Measurements from ENCODE around the gene FAAH2.
"Not testable (repeated sequence)": the region's sequence is repeated elsewhere in the genome, so short reads cannot be mapped to it uniquely, and the experiment has no call there.

The FAAH2 gene

GRCh38 chrX:57394162-57394561, 107.7 kb downstream of the FAAH2 start:
- not testable (repeated sequence) for DNase-seq

GRCh38 chrX:57403191-57403590, 116.7 kb downstream of the FAAH2 start:
- not testable (repeated sequence) for DNase-seq

DNA sequence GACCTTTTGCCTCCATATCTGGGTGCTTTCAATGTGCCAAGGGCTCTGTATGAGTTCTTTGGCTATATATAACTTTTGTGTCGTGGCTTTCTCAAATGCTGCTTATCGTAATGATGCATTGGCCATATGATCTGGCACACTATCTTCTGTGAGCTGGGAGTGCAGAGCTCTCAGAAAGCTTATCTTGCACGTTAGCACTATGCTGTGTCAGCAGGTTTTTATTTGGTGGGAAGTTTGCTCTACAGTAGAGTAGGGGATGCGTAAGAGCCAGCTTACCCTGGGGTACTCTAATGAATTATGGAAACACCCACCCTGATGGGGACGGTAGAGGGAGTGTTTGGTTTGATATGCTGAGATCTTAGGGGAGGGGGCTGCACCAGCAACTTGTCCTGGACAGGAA, 119.6 kb downstream of the FAAH2 start:
- no peak for DNase-seq

DNA sequence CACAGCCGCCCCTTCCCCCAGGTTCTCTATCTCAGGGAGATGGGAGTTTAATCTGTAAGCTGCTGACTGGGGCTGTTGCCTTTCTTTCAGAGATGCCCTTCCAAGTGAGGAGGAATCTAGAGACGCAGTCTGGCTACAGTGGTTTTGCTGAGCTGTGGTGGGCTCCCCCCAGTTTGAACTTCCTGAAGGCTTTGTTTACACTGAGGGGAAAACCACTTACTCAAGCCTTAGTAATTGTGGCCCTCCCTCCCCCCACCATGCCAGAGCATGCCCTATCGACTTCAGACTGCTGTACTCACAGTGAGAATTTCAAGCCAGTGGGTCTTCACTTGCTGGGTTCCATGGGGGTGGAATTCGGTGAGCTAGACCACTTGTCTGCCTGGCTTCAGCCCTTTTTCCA, 131.3 kb downstream of the FAAH2 start:
- DNase-seq = no peak

DNA sequence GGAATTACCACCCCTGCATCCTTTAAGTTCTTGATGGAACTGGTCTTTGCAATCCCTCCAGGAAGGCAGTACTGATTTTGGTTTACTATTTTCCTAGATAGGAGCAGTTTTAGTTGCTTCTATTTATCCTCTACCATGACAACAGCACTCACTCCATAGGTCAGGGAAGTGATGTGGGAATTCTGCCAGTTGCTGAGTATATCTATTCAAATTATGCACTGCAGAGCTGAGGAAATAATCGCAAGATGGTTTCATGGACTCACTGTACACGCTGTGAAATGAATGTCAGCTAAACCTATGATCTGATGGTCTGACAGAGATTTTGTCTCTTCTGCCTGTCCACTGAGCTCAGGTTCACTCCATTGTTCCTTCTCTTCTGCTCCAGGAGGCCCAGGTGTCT, 135.8 kb downstream of the FAAH2 start:
- no peak for DNase-seq

DNA sequence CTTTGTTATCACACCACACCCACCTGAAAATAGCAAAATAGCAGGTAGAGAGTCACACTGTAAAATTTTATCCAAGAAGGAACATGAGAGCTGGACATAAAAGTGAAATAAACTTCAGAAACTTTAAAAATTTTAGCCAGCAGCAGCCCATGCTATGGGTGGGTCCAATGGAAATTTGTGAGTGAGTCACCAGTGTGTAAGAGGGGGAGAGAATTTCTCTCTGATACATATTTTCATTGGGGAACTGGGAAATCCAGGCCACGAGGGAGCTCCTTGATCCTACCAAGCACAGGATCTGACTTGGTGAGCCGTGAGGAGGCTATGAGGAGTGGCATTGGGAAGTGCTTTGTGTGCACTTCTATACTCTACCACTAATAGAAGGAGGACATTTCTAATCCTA, 136.3 kb downstream of the FAAH2 start:
- no peak for DNase-seq

GRCh38 chrX:57445076-57445475, 158.6 kb downstream of the FAAH2 start:
- DNase-seq = no peak

GRCh38 chrX:57445832-57446231, 159.3 kb downstream of the FAAH2 start:
- no peak for DNase-seq

GRCh38 chrX:57447856-57448255, 161.3 kb downstream of the FAAH2 start:
- no peak for DNase-seq

DNA sequence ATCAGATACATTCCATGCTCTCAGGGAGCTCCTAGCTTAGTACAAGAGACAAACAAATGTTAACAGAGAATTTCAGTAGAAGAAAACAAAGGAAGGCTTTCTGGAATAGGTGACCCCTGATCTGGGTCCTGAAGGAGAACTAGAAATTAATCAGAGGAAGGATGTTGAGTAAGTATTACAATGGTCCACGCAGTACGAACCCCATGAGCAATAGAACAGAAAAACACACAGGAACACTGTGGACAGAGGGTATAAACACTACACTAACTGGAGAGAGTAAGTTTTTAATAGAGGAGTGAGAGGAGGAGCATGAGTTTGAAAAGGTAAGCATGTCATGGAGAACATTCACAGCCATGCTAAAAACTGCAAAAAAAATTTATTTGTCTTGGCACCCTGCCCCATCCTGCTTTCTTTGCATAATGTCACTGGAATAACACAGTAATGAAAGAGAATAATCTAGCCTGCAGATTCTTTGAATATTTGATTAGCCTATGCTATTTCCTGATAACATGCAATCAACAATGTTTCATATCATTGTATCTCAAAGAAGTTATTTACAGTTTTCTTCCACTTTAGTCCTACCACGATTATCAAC, 165.0 kb downstream of the FAAH2 start:
- no peak for DNase-seq

DNA sequence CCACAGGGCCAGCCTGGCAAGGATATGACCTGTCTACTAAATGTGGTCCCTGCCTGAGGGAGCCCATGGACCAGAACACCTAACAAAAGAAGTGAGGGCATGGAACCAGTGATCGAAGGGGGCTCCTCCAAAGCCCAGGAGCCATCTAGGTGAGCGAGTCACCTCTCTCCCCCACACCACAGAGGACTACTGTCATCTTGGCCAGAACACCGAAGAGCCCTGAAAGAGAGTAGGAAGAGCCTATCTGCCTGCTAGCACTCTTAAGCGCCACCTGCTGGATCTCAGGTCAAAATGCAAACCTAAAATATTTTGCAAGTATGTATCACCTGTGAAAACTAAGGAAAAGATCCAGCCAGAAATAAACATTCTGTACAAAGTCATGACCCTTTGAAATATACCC, 167.4 kb downstream of the FAAH2 start:
- DNase-seq = no peak

DNA sequence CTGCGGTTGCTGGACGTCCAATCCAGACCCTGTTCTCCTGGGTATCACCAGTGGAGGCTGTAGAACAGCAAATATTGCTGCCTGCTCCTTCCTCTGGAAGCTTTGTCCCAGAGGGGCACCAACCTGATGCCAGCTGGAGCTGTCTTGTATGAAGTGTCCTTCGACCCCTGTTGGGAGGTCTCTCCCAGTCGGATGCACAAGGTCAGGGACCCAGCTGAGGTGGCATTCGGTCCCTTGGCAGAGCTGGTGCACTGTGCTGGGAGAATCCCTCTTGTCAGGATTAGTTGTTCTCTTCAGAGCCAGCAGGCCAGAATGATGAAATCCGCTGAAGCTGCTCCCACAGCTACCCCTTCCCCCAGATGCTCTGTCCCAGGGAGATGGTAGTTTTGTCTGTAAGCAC, 195.0 kb downstream of the FAAH2 start:
- no peak for DNase-seq

DNA sequence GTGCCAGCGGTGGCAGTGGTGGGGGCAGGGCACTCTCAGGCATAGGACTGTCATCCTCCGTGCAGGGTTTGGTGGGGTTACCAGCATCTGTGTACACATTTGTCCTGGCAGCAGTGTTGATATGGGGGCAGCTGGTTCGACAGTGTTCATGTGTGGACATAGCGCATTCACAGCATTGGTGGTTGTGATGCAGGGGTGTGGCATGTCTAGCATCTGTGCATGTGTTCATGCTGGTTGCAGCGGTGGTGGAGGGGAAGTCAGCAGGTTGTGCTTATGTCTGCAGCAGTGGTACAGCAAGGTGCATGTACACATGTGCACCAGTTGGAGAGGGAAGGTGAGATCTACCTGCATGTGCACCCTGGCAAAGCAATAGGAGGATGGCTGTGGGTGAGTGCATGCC, 230.0 kb downstream of the FAAH2 start:
- no peak for DNase-seq

- no peak for DNase-seq
Observed at GRCh38 chrX:57519578-57520118, 233.1 kb downstream of the FAAH2 start.

DNA sequence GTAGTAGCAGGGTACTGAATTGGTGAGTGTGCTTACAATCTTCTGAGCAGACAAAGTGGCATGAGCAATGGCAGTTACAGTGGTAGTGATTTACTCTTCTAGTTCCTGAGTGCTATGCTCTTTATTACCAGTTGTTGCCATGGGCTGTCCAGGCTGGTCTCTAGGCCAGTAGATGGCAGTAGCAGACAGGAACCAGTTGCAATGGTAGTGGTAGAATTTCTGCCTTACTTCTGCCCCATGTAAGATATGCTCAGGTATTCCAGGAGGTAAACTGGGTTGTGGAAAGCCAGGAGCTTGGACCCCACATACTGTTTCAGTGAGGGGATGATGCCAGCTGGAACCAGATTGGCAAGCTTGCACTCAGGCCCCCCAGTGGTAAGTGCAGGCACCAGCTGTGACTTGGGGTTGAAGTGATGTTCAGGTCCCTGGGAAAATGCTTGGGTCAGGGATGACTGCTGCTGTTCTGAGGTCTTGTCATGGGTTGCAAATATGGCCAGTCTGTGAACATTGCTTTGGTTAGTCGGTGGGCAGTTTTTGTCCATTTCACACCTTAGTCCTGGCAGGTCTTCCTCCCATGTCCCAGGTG, 242.3 kb downstream of the FAAH2 start:
- DNase-seq = no peak

All from fibroblast of skin of right quadriceps (primary cell).